Fibroblast of peridontal ligament (primary cell): ENCODE data around the gene PAFAH2.
"Not testable (repeated sequence)": the region's sequence is repeated elsewhere in the genome, so short reads cannot be mapped to it uniquely, and the experiment has no call there.

ENCODE experiments used
- DNase-seq: peaks from one replicate; pipeline ENCODE4 v3.0.0-alpha.2; 2010; ENCODE audit errors: extremely low read depth

The PAFAH2 gene

DNA sequence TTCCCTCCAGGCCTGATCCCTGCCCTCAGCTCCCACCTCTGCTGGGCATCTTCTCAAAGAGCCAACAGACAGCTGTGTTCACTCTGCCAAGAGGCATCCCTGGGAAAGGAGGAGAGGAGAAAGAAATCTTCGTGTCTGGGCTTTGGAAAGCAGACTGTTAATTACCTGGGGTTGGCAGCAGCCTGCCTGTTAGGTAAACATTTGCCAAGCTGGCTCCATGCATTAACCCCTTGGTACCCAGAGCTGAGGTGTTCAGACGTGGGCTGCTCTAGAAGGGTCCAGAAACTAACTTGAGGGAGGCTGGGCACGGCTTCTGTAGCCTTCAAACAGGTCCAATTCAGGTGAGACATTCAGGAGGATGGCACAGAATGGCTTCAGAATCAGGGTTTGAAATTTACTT is 15.0 kb upstream of the PAFAH2 start:
- DNase-seq, result no peak

DNA sequence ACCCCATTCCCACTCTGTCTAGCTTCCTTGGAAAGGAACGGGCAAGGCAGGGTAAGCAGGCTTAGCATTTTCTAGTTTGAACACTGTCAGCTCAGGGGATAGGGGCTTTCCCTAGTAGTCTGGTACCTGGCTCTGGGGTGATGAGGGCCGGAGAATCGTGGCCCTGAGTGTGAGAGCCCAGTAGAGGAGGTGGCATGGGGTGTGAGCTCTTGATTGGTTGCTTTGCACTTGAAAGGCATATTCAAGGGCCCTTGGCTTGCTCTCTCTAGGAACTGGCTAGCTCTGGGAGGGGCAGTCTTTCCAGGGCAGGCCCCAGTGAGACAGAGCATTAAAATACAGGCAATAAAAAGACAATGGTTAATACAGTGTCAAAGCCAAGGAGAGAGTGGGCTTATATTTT is 13.0 kb upstream of the PAFAH2 start:
- DNase-seq, result no peak

DNA sequence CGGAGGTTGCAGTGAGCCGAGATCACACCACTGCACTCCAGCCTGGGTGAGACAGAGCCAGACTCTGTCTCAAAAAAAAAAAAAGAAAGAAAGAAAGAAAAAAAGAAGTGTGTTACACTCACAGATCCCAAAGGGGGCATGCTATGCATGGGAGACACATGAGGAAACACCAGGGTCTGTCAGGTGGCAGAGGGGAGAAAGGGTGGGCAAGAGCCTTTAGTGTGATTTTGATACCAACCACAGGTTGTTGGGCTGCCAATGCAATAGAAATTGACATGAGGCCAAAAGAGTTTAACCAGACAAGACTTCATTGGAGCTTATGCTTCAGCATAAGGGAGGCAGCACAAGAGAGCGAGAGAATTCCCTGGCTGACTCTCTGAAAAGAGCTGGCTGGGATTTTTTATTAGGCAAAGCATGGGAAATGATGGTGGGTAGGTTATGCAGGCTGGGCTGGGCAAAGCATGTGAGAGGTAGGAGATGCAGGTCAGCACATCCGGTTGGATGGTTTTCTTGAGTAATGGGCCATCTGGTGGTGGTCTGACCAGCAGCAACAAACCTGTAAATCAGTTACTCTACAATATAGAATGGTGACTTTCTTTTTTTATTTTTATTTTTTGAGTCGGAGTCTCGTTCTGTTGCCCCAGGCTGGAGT is 12.1 kb upstream of the PAFAH2 start:
- DNase-seq, result no peak

DNA sequence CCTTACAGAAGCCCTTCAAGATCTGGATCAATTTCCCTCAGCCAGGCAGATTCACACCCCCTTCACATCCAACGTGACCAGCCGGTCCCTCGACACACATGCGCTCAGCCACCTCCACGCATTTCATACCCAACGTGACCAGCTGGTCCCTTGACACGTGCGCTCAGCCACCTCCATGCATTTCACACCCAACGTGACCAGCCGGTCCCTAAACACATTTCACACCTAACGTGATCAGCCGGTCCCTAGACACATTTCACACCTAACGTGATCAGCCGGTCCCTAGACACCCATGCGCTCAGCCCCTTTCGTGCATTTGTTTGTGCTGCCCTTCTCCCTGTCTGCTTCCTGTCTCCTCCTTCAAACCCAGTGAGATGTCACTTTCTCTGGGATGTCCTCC is 8.8 kb upstream of the PAFAH2 start:
- no peak for DNase-seq

DNA sequence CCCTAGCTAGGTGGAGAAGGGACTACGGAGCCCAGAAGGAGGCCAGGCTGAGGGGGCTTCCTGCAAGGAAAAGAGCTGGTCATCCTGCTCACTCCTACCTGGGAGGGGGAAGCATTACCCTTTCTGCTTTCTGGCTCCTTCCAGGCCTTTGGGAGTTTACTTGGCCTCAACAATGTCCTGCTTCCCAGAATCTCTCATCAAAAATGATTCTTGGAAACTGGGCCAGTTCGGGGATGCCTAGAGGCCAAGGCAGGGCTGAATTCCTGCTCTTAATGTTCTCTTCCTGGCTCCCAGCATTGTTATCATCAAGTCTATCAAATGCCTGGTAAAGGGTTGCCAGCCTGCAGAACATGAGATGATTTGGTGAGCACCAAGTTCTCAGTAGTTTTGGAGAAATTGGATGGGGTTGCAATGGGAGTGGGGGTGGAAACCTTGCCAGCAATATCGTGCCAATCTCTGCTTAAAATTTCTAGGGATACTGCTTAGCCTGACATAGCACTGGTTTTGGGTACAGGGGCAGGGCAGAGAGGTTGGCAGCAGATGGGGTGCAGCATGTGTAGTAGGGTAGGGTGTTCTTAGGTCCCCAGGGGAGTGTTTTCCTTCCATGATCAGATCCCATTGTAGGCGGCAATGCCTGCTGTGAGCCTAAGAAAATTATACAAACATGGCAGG is 7.7 kb upstream of the PAFAH2 start:
- no peak for DNase-seq

DNA sequence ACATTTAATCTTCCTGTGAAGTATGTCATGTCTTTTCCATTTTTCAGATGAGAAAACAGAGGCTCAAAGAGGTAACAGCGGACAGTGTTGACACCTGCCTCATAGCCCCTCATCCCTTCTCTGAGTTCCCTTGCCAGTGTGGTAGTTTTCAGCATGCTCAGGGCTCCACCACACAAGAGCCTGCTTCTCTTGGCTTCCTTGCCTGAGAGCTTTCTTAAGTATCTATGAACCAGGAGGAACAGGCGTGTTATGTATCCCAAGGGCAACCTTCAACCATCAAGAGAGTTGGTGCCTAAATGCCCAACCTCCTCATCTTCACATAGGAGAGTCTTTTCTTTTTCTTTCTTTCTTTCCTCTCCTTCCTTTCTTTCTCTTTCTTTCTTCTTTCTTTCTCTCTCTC is 5.9 kb upstream of the PAFAH2 start:
- DNase-seq, result no peak

DNA sequence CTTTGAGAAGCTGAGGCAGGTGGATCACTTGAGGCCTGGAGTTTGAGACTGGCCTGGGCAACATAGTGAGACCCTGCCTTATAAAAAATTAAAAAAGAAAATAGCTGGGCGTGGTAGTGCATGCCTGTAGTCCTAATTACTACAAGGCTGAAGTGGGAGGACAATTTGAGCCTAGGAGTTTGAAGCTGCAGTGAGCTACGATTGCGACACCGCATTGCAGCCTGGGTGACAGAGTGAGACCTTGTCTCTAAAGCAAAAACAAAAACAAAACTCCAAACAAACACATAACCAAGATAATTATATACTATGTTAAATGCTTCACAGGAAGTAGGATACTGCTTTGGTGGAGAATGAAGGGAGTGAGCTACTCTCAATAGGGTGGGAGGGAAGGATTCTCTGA is 5.4 kb upstream of the PAFAH2 start:
- DNase-seq, result no peak

DNA sequence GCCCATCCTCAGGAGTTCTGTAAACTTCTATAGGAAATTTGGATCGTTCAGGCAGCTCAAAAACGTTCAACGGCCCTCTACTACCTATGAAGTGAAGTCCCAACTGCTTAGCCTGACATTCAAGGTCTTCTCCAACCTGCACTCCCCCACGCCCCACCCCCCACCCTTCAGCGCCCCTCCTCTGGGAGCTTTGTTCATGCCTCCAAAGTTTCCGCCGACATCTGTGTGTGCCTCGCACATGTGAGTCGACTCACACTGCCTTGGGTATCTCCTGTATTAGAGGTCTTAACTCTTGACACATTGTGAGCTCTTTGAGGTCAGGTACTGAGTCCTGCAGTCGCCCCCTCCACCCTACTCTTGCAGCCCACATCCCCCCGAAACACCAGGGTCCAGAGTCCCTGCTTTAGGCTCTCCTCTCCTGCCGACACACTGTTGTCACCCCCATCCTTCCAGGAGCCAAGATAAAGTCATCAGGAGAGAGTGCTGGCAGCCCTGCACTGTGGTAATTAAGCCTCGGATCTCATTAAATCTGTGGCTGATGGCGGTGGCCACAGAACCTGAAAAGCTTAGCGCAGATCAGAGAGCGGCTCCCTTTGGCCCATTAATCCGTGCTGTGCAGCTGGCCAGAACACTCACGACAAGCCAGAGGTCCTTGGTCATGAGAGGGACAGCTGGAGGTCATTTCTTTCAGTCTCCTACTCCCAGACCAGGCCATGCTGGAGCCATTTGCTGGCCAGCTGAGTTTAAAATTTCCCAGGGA is 1.4 kb upstream of the PAFAH2 start:
- no peak for DNase-seq

DNA sequence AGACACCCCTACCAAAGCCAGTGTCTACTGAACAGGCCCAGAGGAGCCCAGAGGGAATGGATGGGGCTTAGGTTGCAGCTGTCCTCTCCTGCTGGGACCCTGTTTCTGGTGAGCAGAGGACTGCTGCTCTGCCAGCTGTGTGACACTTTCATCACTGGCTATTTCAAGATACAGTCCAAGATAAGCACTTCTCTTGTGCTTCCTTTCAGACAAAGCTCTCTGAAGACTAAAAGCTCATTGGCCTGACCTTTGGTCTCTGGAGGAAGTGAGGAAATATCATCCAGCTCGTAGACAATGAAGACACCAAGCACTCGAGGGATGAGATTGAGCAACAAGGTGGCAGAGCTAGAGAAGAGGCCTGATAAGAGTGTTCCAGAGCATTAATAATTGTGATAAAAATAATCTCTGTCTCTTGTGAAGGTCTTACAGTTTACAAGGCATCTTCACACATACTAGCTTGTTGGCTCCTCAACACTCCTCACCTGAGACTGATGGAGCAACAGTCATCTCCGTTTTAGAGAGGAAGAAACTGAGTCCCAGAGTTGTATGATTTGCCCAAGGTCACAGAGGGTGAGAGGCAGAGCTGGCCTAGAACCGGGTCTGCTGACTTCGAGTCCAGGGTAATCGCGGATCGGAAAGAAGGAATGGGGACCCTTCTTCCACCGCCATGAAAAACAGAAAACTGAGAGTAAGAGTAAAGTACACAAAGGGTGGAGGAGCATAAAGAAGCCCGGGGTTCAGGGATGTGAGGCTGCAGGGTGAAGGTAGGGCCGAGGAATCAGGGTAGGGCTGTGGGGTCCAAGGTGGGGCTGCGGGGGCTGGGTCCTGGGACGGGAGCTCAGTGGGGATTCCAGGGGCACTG is 666 bp downstream of the PAFAH2 start:
- peak; percentile 48 for DNase-seq

DNA sequence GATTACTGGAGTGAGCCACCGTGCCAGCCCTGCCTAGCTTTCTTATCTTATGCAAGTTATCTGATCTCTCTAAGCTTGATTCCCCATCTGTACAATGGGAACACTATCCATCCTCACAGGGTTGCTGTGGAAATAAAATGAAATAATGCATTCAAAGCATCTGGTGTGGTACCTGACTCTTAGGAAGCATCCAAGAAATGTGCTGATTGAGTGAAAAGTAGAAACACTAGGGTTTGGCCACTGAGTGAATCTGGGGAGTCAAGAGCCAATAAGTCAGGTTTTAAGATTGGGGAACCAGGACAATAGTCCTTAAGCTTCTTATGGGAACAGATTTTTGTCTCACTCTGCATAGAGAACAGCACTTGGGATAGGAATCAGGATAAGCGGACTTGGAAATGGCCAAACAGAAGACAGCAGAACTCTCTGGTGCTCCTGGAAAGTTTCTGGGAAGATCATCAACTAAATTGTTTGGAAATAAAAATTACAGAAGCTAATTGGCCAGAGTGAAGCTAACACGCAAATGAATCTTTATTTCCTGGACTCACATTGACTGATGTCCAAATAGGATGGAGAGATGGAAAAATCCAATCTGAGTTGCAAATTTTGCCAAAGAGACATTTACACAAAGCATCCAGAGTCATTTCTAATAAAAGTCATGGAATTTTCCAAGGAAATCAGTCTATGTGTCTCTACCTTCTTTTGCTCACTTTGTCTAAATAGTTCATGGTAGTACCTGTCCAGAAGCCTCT is 3.3 kb downstream of the PAFAH2 start:
- no peak for DNase-seq

DNA sequence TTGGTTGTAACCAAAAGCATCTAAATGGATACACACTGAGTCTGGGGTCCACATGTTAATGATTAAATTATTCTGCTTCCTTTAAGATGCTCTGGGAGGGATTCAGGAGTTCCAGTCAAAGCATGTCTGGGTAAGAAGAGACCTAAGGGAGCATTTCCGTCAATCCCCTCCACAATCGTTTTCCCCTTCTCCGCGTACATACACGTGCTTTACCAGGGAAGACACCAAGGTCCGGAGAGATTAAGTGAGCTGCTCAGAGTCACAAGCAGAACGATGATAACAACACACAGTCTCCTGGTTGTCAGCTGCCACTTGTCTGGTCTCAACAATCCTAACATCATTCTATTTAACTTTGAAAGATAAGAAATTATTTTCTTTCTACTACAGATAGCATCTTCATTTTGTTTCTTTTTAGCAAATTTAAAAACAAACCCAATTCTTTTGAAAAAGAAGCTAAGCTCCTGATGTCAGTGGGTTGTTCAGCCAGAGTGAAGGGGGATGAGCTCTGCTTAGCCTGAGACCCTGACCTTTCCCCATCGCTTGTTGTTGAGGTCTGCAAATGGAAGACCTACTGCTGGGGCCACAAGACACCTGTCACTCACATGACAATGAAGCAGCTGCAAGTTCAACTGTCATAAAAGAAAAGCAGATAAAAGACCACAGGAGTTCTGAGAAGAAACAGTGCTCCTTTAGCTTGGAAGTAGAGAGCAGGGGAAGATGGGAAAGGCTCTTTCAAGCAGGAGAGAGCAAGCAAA is 4.5 kb downstream of the PAFAH2 start:
- DNase-seq, result no peak

DNA sequence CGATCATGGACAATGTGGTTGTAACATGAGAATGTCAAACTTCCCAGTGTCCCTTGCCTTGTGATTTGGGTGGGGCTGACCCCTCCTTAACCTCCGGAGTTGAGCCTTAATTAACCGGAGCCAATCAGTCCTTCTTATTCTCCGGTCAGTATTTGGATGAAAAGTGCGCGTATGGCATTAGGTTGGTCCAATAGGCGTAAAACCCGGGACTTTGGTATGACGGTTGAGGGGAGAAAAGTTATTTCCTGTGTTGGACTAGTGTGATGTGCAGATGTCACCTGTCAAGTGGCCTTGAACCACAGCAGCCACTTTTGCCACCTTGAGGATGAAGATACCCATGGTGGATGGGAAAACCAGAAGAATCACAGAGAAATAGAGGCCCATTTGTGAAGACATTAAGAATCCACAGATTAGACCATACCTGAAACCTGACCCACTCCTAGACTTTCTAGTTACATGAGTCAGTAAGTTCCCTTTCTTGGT is 5.1 kb downstream of the PAFAH2 start:
- no peak for DNase-seq

DNA sequence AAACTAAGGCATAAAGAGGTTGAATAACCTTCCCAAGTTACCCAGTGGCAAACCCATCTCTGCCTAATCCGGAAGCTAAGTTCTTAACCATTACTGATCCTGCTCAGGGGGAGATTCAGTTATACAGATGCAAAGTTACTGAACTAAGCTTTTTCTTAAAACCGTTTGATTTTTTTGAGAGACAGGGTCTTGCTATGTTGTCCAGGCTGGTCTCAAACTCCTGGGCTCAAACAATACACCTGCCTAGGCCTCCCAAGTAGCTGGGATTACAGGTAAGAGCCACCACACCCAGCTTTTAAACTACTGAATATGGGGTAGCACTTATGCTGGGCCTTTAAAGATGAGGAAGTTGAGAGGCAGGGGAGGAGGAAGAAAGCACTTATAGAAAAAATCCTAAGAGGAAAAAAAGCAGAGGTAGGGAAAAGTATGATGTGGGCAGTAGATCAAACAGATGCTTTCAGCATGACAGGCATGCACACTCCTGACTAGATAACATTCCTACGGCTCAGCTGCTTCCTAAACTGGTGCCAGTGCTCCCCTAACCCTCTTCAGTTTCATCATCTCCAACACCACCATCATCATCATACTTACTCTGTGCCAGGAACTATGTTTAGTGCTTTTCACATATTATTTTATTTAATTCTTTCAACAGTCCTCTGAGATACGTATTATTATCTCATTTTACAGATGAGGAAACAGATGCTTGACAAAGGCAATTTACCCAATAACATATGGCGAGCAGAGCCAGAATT is 5.8 kb downstream of the PAFAH2 start:
- DNase-seq, result no peak

DNA sequence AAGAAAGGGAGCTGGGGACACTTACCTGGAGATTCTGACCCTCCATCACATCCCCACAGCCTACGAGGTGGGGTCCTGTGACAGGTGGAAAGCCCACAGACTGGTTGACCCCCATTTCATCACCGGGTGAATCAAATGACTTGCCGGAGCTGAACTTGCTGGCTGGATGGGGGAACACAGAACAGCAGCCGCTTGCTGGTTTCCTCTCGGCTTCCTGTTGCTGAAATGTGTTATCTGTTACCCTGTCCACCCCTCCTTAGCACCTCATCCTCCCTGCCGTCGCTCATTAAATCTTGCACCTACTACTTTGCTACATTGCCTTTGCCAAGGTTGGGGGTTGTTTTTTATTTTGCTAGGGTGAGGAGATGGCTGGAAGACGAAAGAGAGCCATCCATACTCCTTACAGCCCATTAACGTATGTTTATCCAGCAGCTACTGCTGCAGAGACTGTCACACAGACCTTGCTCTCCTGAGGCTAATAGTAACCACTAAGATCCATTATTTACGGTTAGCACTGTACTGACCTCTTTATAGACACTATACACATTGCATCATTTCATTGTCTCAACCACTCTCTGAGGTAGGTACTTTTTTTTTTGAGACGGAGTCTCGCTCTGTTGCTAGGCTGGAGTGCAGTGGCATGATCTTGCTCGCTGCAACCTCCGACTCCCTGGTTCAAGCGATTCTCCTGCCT is 7.0 kb downstream of the PAFAH2 start:
- no peak for DNase-seq

DNA sequence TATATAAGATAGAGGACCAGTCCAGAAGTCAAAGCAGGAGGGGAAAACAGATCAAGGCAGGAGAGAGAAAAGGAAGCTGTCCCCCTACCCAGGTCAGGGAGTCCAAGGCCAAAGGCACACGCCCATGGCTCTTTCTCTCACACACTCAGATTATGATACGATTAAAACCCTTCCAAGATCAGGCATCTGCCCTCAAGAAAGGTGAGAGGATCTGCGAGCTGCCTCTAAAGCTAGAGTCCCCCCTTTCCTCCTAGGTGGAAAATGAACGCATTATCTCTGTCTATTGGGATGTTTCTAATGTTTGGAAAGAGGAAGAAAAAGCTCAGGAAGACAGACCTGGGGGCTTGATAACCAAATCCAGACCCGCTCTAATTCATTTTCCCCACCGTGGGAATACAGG is 7.6 kb downstream of the PAFAH2 start:
- DNase-seq, result no peak

DNA sequence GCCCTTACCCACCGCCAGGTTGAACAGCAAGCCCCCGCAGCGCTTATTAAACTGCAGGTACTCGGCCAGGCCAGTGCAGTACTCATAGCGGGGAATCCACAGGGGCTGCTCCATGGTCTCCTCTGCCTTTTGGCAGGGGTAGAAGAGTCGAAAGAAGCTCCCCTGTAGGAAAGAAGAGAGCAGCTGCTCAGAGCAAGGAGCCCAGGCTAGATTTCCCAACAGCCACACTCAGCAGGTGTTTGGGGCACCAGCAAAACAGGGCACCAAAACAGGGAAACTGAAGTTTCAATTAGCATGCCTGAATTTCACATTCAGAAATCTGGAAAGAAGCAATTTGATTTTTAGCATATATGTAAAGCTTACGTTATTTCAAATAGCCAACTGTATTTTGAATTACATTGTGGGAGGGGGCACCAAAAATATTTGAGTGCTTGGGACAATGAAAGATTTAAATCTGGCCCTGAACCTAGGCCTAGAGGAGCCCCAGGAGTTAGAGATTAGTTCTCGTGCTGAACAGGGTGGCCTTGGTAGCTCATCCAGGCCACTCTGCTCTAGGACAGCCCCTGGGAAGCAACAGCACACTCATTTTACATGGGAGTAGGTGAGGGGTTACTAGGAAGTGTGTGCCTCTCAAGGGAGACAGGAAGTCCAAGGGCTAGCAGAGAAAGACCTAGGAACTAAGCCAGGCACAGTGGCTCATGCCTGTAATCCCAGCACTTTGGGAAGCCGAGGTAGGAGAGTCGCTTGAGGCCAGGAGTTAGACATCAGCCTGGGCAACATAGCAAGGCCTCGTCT is 8.2 kb downstream of the PAFAH2 start:
- no peak for DNase-seq

DNA sequence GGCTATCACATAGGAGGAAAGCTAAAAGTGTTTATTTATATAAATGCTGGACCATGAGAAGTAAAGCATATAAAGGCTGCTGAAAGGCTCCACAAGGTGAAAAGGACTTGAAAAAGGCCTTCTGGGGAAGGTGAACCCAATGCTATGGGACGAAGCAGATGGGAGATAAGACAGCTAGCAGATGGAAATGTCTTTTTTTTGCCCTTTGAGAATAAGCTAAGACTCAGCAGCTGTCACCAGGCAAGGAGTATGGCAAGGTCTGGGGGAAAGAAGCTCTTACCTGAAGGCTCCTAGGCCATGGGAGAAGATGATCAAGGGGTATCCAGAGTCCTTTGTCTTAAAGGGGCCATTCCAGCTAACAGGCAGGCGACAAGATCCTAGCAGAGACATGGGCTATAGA is 9.9 kb downstream of the PAFAH2 start:
- no peak for DNase-seq

DNA sequence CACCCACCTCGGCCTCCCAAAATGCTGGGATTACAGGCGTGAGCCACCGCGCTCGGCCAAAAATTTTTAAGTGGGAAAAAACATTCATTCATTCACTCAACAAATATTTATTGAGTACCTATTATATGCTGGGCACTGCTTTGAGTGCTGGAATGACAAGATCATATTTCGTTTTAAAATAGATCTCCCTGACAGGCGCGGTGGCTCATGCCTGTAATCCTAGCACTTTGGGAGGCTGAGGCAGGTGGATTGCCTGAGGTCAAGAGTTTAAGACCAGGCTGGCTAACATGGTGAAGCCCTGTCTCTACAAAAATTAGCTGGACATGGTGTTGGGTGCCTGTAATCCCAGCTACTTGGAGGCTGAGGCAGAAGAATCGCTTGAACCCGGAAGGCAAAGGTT is 11.1 kb downstream of the PAFAH2 start:
- not testable (repeated sequence) for DNase-seq
